ENCODE measurements around the gene MAGEA4.
"Not testable (repeated sequence)": the region's sequence is repeated elsewhere in the genome, so short reads cannot be mapped to it uniquely, and the experiment has no call there.

MAGEA4 gene

GRCh38 chrX:151899622-151900021 lies 13.1 kb upstream of the MAGEA4 start:
- H3K4me1 ChIP-seq (ENCODE audit: control insufficient read depth, insufficient read depth, low read length): no peaks in the 10 kb centered on the region

GRCh38 chrX:151901826-151902225 lies 10.9 kb upstream of the MAGEA4 start:
- H3K9me3 ChIP-seq (ENCODE audit: control insufficient read depth, insufficient read depth, low read length): no peaks in the 10 kb centered on the region
- H3K4me1 ChIP-seq (ENCODE audit: control insufficient read depth, insufficient read depth, low read length): no peaks in the 10 kb centered on the region
- no CpG with 5 or more reads among the region's 1 CpG for WGBS (ENCODE audit: insufficient coverage, insufficient read length)
- no peak overlapping the region for H3K27ac ChIP-seq (ENCODE audit: low read length)
- no peaks in the 10 kb centered on the region for H3K27me3 ChIP-seq (ENCODE audit: control insufficient read depth, insufficient read depth, low read length)
- H3K4me3 ChIP-seq (ENCODE audit: low read length): no peak overlapping the region
- DNase-seq (ENCODE audit: low read depth, low spot score): no peak
- no peaks in the 10 kb centered on the region for H3K36me3 ChIP-seq (ENCODE audit: control insufficient read depth, insufficient read depth, low read length)

More at GRCh38 chrX:151899622-151900021, 13.1 kb upstream of the MAGEA4 start:
- no CpG with 5 or more reads among the region's 2 CpGs for WGBS (ENCODE audit: insufficient coverage, insufficient read length)
- no peak for DNase-seq (ENCODE audit: low read depth, low spot score)
- no peaks in the 10 kb centered on the region for H3K9me3 ChIP-seq (ENCODE audit: control insufficient read depth, insufficient read depth, low read length)
- no peak overlapping the region for H3K4me3 ChIP-seq (ENCODE audit: low read length)
- H3K27ac ChIP-seq (ENCODE audit: low read length): no peak overlapping the region
- H3K36me3 ChIP-seq (ENCODE audit: control insufficient read depth, insufficient read depth, low read length): no peaks in the 10 kb centered on the region
- H3K27me3 ChIP-seq (ENCODE audit: control insufficient read depth, insufficient read depth, low read length): no peaks in the 10 kb centered on the region

GRCh38 chrX:151902813-151903591 lies 9.7 kb upstream of the MAGEA4 start:
- WGBS (ENCODE audit: insufficient coverage, insufficient read length): no CpG with 5 or more reads among the region's 6 CpGs
- H3K9me3 ChIP-seq (ENCODE audit: control insufficient read depth, insufficient read depth, low read length): no peaks in the 10 kb centered on the region
- H3K27ac ChIP-seq (ENCODE audit: low read length): no peak overlapping the region

GRCh38 chrX:151904989-151905388 lies 7.7 kb upstream of the MAGEA4 start:
- H3K9me3 ChIP-seq (ENCODE audit: control insufficient read depth, insufficient read depth, low read length): no peaks in the 10 kb centered on the region

More at GRCh38 chrX:151902813-151903591, 9.7 kb upstream of the MAGEA4 start:
- Histone ChIP-seq H3K4me1 (ENCODE audit: control insufficient read depth, insufficient read depth, low read length) (no peaks in the 10 kb centered on the region), H3K27me3 (ENCODE audit: control insufficient read depth, insufficient read depth, low read length) (no peaks in the 10 kb centered on the region), H3K36me3 (ENCODE audit: control insufficient read depth, insufficient read depth, low read length) (no peaks in the 10 kb centered on the region), H3K4me3 (ENCODE audit: low read length) (no peak overlapping the region)
- no peak for DNase-seq (ENCODE audit: low read depth, low spot score)

GRCh38 chrX:151912221-151912620 lies 468 bp upstream of the MAGEA4 start:
- Histone ChIP-seq H3K36me3 (ENCODE audit: control insufficient read depth, insufficient read depth, low read length) (no peaks in the 10 kb centered on the region), H3K4me3 (ENCODE audit: low read length) (no peak overlapping the region), H3K27ac (ENCODE audit: low read length) (no peak overlapping the region), H3K9me3 (ENCODE audit: control insufficient read depth, insufficient read depth, low read length) (no peaks in the 10 kb centered on the region), H3K27me3 (ENCODE audit: control insufficient read depth, insufficient read depth, low read length) (no peaks in the 10 kb centered on the region), H3K4me1 (ENCODE audit: control insufficient read depth, insufficient read depth, low read length) (no peaks in the 10 kb centered on the region)
- no CpG with 5 or more reads among the region's 11 CpGs for WGBS (ENCODE audit: insufficient coverage, insufficient read length)
- no peak for DNase-seq (ENCODE audit: low read depth, low spot score)

More at GRCh38 chrX:151904989-151905388, 7.7 kb upstream of the MAGEA4 start:
- Histone ChIP-seq H3K27me3 (ENCODE audit: control insufficient read depth, insufficient read depth, low read length) (no peaks in the 10 kb centered on the region), H3K36me3 (ENCODE audit: control insufficient read depth, insufficient read depth, low read length) (no peaks in the 10 kb centered on the region), H3K4me1 (ENCODE audit: control insufficient read depth, insufficient read depth, low read length) (no peaks in the 10 kb centered on the region), H3K27ac (ENCODE audit: low read length) (no peak overlapping the region), H3K4me3 (ENCODE audit: low read length) (no peak overlapping the region)
- 100% methylated on average over 2 of the region's 12 CpGs for WGBS (ENCODE audit: insufficient coverage, insufficient read length)
- no peak for DNase-seq (ENCODE audit: low read depth, low spot score)

- not testable (repeated sequence) for H3K9me3 ChIP-seq (ENCODE audit: control insufficient read depth, insufficient read depth, low read length); DNase-seq (ENCODE audit: low read depth, low spot score); H3K4me3 ChIP-seq (ENCODE audit: low read length); H3K27me3 ChIP-seq (ENCODE audit: control insufficient read depth, insufficient read depth, low read length); H3K36me3 ChIP-seq (ENCODE audit: control insufficient read depth, insufficient read depth, low read length); H3K4me1 ChIP-seq (ENCODE audit: control insufficient read depth, insufficient read depth, low read length); H3K27ac ChIP-seq (ENCODE audit: low read length)
- no CpG with 5 or more reads among the region's 18 CpGs for WGBS (ENCODE audit: insufficient coverage, insufficient read length)
Observed at GRCh38 chrX:151918736-151919135, 6.0 kb downstream of the MAGEA4 start.

GRCh38 chrX:151919610-151920009 lies 6.9 kb downstream of the MAGEA4 start:
- Histone ChIP-seq H3K27me3 (ENCODE audit: control insufficient read depth, insufficient read depth, low read length) (no peaks in the 10 kb centered on the region), H3K9me3 (ENCODE audit: control insufficient read depth, insufficient read depth, low read length) (no peaks in the 10 kb centered on the region), H3K4me1 (ENCODE audit: control insufficient read depth, insufficient read depth, low read length) (no peaks in the 10 kb centered on the region), H3K4me3 (ENCODE audit: low read length) (no peak overlapping the region), H3K27ac (ENCODE audit: low read length) (no peak overlapping the region), H3K36me3 (ENCODE audit: control insufficient read depth, insufficient read depth, low read length) (no peaks in the 10 kb centered on the region)
- no peak for DNase-seq (ENCODE audit: low read depth, low spot score)
- no CpG with 5 or more reads among the region's 11 CpGs for WGBS (ENCODE audit: insufficient coverage, insufficient read length)

GRCh38 chrX:151920101-151920500 lies 7.4 kb downstream of the MAGEA4 start:
- H3K36me3 ChIP-seq (ENCODE audit: control insufficient read depth, insufficient read depth, low read length): no peaks in the 10 kb centered on the region
- WGBS (ENCODE audit: insufficient coverage, insufficient read length): no CpG with 5 or more reads among the region's 12 CpGs
- H3K9me3 ChIP-seq (ENCODE audit: control insufficient read depth, insufficient read depth, low read length): no peaks in the 10 kb centered on the region
- no peak for DNase-seq (ENCODE audit: low read depth, low spot score)
- H3K4me1 ChIP-seq (ENCODE audit: control insufficient read depth, insufficient read depth, low read length): no peaks in the 10 kb centered on the region
- no peaks in the 10 kb centered on the region for H3K27me3 ChIP-seq (ENCODE audit: control insufficient read depth, insufficient read depth, low read length)
- H3K27ac ChIP-seq (ENCODE audit: low read length): no peak overlapping the region
- H3K4me3 ChIP-seq (ENCODE audit: low read length): no peak overlapping the region

GRCh38 chrX:151920530-151920929 lies 7.8 kb downstream of the MAGEA4 start:
- no peak overlapping the region for H3K4me3 ChIP-seq (ENCODE audit: low read length)
- no CpG with 5 or more reads among the region's 6 CpGs for WGBS (ENCODE audit: insufficient coverage, insufficient read length)
- H3K27me3 ChIP-seq (ENCODE audit: control insufficient read depth, insufficient read depth, low read length): no peaks in the 10 kb centered on the region
- H3K4me1 ChIP-seq (ENCODE audit: control insufficient read depth, insufficient read depth, low read length): no peaks in the 10 kb centered on the region
- H3K9me3 ChIP-seq (ENCODE audit: control insufficient read depth, insufficient read depth, low read length): no peaks in the 10 kb centered on the region
- no peak overlapping the region for H3K27ac ChIP-seq (ENCODE audit: low read length)
- no peaks in the 10 kb centered on the region for H3K36me3 ChIP-seq (ENCODE audit: control insufficient read depth, insufficient read depth, low read length)
- no peak for DNase-seq (ENCODE audit: low read depth, low spot score)

- no peaks in the 10 kb centered on the region for H3K4me1 ChIP-seq (ENCODE audit: control insufficient read depth, insufficient read depth, low read length)
- H3K36me3 ChIP-seq (ENCODE audit: control insufficient read depth, insufficient read depth, low read length): no peaks in the 10 kb centered on the region
- no peaks in the 10 kb centered on the region for H3K9me3 ChIP-seq (ENCODE audit: control insufficient read depth, insufficient read depth, low read length)
- no peaks in the 10 kb centered on the region for H3K27me3 ChIP-seq (ENCODE audit: control insufficient read depth, insufficient read depth, low read length)
- WGBS (ENCODE audit: insufficient coverage, insufficient read length): no CpG with 5 or more reads among the region's 10 CpGs
- DNase-seq (ENCODE audit: low read depth, low spot score): no peak
- H3K4me3 ChIP-seq (ENCODE audit: low read length): no peak overlapping the region
- H3K27ac ChIP-seq (ENCODE audit: low read length): no peak overlapping the region
Observed at GRCh38 chrX:151921292-151921691, 8.6 kb downstream of the MAGEA4 start.

- no peak overlapping the region for H3K27ac ChIP-seq (ENCODE audit: low read length)
- H3K27me3 ChIP-seq (ENCODE audit: control insufficient read depth, insufficient read depth, low read length): no peaks in the 10 kb centered on the region
- H3K9me3 ChIP-seq (ENCODE audit: control insufficient read depth, insufficient read depth, low read length): no peaks in the 10 kb centered on the region
- WGBS (ENCODE audit: insufficient coverage, insufficient read length): no CpG with 5 or more reads among the region's 5 CpGs
- no peaks in the 10 kb centered on the region for H3K4me1 ChIP-seq (ENCODE audit: control insufficient read depth, insufficient read depth, low read length)
- H3K36me3 ChIP-seq (ENCODE audit: control insufficient read depth, insufficient read depth, low read length): no peaks in the 10 kb centered on the region
- DNase-seq (ENCODE audit: low read depth, low spot score): no peak
- H3K4me3 ChIP-seq (ENCODE audit: low read length): no peak overlapping the region
Observed at GRCh38 chrX:151921866-151922265, 9.2 kb downstream of the MAGEA4 start.
